HG03175 (cell line): ENCODE results near the gene STH.

ENCODE experiments used
- ATAC-seq: cut with Tn5 transposase; IDR thresholded peaks from one replicate; pipeline ENCODE4 v1.9.1; 2021; ENCODE audit warnings: mild to moderate bottlenecking, moderate library complexity; ENCODE audit not compliant: unreplicated experiment

STH gene

DNA sequence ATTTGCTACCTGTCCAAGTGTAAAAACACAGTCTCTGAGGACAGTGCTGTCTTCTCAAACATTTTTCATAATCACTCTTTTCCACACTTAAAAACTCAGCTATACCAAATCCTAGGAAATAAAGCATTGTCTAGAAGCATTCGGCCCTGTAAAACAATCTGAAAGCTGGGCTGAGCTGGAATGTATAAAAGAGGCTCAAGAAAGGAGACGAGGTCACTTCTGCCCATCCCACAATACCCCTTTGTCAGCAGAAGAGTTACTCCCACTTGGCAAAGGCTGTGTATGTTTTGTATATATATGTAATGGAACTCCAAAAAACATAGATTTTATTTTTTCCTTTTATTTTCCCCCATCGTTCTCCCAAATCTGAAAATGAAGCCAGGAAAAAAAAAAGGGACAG, 43.9 kb downstream of the STH start:
- no peak for ATAC-seq

DNA sequence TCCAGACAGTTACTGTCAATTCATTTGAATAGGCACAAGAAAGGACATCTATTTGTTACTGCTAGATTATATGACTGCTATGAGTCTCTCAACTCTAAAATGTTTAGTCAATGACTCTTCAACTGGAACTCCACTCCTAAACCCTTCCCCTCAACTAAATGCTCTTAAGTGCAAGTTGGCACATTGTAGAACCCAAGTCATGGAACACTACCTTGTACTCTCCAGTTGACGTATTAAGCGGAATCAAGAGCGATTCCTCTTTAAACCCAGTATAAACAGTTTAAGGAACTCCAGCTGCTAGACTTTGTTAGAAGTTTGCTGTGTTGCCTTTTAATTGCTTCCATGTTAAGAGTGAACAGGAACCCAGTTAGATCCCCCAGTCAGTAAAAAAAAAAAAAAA, 44.6 kb downstream of the STH start:
- ATAC-seq, result no peak

DNA sequence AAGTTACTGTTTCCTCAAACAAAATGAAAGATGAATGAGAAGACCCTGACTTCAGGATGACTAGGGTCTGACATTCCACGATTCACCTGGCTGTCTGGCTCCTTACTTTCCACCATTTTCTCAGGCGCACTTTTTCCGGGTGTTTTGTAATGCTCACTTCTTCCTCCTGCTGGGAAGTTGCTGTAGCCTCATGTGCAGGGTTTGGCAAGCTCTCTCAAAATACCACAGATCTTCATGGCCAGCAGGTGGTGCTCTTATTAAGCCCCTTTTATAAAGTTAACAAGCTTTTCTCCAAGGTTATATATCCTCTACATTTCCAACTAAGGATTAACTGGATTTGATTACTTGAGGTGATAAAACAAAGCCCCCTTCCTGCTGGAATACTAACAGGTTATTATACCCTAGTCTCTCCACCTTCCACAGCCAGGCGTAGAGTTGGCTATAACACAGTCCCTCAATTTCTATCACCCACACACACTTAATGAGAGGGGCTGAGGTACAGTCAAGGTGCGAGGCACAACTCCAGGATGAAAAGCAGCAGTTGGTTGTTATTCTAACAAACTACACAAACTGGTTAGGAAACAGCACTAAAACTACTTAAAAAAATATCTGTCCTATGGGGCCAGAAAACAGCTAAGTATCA, 45.4 kb downstream of the STH start:
- no peak for ATAC-seq

DNA sequence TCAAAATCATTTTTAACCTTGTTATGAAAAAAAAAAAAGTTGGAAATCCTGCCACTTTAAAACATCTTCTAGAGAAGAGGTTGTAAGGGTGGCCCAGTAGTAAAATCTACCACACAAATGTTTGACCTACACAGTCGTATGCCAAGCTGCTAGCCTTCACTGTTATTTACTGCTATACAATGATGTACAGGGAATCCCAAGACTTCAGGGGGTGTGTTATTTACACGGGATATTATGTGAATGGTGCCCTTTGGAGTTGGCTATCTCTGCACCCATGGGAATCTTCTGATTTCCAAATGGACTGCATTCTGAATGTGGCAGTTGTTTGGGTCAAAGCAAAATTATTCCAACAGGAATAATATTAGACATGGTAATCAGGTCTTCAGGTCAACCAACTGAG, 45.9 kb downstream of the STH start:
- ATAC-seq, result no peak

DNA sequence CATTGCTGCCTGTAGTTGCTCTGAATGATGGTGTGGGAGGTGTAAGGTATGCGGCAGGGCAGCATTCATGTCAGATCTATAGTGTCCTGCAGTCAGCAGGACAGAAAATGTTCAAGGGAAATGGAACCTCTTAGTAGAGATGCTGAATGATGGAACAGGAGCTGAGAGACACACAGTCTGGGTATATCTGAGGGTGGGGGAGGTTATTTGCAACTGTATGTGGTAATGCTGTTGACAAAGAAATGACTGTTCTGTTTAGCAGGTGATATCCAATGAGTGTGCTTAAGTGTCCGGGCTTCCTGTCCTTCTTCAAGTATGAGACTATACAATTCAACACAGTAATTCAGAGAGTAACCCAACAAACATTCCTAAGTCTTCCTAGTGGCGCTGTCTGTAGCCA, 46.6 kb downstream of the STH start:
- no peak for ATAC-seq

DNA sequence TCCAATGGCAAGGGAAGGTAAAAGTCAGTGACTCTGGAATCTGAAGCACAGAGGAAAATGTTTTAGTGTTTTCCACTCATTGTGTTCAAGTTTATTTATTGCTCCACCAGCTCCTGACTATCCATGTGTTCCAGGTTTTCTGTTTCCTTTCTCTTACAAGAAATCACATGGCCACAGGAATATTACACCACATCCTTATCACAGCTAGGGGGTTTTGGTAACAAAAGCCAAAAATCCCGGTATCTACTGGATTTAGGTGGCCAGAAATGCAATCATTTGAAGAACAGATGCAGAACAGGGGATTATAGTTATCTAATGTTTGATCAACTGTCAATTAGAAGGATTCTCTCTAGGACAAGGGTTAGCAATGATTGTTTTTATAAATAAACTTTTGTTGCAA, 47.9 kb downstream of the STH start:
- ATAC-seq, result no peak

DNA sequence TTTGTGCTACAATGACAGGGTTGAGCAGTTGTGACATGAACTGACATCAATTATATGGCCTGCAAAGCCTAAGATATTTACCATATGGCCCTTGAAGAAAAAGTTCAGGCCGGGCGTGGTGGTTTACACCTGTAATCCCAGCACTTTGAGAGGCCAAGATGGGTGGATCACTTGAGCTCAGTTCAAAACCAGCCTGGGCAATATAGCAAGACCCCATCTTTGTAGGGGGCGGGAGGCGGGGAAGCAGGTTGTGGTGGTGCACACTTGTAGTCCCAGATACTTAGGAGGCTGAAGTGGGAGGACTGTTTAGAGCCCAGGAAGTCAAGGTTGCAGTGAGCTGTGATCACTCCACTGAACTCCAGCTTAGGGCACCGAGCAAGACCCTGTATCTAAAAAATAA, 48.3 kb downstream of the STH start:
- no peak for ATAC-seq

DNA sequence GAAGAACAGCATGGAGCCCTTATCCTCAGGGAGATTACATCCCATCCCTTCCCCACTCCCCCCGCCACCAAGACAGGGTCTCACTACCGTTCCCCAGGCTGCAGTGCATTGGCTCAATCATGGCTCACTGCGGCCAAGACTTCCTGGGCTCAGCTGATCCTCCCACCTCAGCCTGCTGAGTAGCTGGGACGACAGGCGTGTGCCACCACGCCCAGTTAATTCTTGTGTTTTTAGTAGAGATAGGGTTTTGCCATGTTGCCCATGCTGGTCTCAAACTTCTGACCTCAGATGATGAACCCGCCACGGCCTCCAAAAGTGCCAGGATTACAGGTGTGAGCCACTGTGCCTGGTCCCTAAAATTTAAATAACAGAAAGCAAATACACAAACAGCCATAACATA, 48.8 kb downstream of the STH start:
- ATAC-seq, result no peak
